Stimulated activated CD8-positive, alpha-beta memory T cell treated with anti-CD3 and anti-CD28 coated beads, Interleukin-4, amount 100 ng/mL, for 48 hours (primary cell): ENCODE data around the gene SYVN1.
A peak's percentile ranks its signal among the peaks of the same experiment; 100 is the strongest.
"Not testable (repeated sequence)": the region's sequence is repeated elsewhere in the genome, so short reads cannot be mapped to it uniquely, and the experiment has no call there.

Experiments used
- DNase-seq: peaks from one replicate; pipeline ENCODE4 v3.0.0-alpha.2; 2020

The SYVN1 gene

GRCh38 chr11:65134240-65134951, at the start of gene SYVN1:
Gene SYVN1 (minus strand): TSS chr11:65134519. CDS start chr11:65133601, 918 bp downstream.
- peak; percentile 94 for DNase-seq

DNA sequence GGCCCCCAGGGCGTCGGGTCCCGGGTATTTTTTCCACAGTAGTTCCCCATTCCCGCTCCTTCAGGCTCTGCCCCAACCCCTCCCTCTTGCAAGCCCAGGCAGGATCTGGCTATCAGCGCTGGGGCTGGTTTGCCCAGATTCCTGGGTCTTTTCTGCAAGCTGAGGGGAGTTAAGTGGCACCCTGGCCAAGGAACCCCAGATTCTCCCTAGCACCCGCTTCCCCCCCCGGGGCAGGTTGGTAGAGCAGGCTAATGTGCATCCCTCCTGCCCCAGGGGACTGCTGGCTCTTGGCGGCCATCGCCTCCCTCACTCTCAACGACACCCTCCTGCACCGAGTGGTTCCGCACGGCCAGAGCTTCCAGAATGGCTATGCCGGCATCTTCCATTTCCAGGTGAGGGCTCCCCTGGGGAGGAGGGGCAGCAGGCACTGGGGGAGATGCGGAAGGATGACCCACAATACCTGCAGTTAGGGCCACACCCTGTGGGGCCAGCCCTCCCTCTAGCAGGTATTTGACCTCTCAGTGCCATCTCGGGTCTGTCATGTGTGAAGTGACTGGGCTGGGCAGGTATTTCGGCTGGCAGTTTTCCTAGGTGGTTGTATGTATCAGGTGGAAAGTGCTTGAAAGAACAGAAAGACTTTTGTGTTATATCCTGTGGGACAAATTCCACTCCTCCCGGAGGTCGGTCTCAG, 49.0 kb upstream of the SYVN1 start:
- no peak for DNase-seq

- peak; percentile 39 for DNase-seq
Observed at GRCh38 chr11:65182258-65183170, 48.2 kb upstream of the SYVN1 start.

DNA sequence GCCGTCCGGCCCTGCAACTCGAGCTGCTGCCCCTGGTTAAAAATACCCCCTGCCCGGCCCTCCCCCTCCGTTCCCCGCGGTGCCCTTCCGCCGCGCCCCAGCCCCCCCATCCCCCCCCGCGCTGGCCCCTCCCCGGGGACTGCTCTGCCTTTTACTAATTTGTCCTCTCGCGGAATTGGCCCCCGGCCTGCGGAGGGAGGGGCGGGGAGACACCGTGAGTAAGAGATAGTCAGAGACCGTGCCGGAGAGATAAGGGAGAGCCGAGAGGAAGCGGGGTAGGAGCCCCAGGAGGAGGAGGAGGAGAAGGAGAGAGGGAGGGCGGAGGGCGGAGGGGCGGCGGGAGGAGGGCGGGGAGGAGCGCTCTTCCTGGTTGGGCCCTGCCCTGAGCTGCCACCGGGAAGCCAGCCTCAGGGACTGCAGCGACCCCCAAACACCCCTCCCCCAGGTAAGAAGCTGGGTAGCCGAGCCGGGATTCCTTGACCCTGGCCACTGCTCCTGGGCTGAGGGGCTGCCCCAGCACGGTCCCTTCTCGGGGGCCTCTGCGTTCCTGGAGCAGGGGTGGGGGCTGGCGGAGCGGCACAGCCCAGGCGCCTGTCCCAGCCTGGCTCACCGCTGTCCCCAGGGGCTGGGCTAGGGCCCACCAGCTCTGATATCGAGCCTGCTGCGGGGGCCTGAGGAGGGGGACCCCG, 47.4 kb upstream of the SYVN1 start, which contains the start of gene CAPN1:
Gene CAPN1, plus strand, starts transcription at position 360 of the 689 bp plus-strand sequence. CDS start 774 bp downstream, outside the sequence.
- DNase-seq = peak; percentile 84

- DNase-seq = peak; percentile 76
Observed at GRCh38 chr11:65180877-65181568, 46.7 kb upstream of the SYVN1 start.

DNA sequence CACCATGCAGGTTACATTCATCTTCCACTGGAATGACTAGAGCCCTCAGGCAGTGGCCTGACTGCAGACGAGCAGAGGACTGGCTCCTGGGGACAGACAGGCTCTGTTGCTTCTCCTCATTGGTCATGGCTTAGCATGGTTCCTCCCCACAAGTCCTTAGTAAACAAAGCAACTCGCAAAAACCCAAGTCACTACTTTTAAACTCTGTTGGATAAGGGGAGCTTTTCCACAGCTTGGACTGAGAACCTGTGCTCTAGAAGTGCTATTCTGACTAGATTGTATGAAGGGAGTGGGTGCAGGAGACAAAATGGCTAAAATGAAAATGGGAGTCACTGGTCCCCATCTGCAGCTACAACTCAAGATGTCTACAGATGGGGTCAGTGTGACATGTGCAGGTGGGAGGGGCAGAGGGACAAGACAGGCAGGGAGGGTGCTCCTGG, 40.3 kb upstream of the SYVN1 start:
- not testable (repeated sequence) for DNase-seq

DNA sequence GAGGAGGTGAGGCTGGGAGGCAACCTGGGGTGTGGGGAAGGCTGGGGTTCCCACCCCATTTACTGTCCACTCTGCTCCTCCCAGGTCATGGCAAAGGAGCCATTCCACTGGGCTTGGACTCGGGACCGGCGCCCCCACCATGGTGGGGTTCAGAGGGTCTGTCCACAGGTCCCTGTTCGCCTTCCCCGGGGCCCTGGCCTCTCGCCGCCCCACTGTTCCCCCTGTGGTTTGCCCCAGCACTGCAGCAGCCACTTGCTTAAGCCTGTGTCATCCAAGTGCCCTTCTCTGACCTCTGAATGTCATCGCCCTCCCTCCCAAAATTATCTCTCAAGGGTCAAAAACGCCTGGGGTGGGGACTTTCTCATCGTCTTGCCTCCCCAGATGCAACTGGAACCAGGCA, 38.3 kb upstream of the SYVN1 start:
- DNase-seq = no peak

DNA sequence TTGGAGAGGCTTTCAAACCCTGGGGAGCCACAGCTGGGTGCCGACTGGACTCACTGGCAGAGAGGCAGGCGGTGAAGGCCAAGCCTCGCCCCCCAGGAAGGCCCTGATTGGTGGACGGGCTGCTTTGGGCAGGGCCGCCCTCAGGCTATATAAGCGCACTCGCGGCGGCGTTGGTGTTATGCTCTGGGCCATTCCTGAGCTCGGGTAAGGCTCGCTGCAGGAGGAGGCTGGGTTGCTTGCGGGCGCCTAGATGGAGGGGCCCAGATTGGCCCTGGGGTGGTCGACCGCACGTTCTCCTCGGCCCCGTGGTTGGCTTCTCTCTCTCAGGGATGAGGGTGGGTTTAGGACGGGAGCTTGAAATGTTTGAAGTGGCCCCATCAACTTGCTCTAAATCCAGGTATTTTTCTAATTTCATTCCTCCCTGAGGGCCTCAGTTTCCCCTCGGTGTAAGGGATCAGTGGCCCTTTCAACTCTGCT, 35.8 kb upstream of the SYVN1 start, which contains the start of gene SPDYC:
Gene SPDYC, plus strand, starts transcription at position 176 of the 477 bp plus-strand sequence. CDS start 1,125 bp downstream, outside the sequence.
- no peak for DNase-seq

DNA sequence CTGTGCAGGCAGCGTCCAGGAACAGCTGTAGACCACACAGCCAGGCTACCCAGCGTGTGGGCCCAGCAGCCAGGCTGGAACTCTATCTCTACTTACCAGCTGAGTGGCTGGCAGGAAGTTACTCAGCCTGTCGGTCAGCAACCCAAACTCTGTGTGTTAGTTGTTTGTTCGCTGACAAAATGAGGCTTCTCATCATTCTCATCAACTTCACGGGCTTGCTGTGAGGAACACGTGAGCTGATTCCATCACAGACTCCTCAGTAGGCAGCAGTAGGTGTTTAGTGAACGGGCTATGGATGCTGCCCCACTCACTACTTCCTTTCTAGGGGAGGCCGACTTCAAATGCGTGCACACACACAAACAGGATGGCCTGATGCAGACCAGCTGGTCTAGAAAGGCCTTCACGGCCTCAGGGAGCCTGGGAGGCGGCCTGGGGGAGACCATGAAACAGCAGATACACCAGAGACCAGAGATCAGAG, 34.9 kb upstream of the SYVN1 start:
- no peak for DNase-seq

DNA sequence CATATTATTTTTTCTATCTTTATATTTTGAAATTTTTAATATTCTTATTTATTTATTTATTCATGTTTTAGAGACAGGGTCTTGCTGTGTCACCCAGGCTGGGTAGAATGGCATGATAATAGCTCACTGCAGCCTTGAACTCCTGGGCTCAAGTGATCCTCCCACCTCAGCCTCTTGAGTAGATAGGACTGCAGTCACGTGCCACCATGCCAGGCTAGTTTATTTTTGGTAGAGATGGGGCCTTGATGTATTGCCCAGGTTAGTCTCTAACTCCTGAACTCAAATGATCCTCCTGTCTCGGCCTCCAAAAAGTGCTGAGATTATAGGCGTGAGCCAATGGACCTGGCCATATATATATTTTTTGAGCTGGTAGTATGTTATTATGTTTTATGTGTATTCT, 33.3 kb upstream of the SYVN1 start:
- DNase-seq = no peak

GRCh38 chr11:65166893-65167292, 32.6 kb upstream of the SYVN1 start:
- DNase-seq = no peak

DNA sequence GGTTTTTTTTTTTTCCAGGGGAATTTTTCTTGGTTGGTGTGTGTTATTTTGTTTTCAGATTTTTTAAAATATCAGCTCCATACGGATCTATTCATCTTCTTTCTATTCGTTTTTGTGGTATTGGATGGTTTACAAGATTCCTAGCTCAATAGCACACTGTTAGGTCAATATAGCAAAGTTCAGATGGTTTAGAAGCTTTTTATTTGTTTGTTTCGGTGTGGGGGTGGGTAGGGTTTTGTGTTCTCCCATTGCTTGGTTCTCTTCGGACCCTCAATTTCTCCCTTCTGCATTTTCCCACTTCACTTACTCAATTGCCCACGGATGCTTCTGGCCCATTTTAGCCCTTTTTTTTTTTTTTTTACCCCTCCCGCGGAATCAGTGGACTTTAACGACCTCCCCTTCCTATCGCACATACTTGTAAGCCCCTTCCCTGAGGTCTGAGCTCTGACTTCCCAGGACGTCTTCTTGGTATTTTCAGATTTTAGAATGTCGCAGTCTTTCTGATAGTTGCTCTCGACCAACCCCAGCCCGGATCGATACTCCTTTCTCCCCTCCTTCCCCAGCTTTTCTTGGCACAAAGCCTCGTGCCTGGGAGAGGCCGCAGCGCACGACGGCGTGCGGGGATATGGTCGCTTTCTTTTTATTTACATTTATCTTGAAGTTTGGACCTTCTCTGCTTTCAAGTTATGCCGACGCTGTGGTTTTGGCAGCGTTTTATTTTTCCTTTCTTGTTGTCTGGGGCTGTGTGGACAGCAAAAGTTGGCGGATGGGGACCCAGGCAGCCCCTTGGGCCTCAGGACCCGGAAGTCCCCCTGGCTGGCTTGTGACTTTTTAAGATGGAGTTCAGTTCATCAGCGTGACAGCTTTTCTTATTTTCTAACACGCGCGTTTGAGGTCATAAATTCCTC, 31.3 kb upstream of the SYVN1 start:
- DNase-seq = no peak

DNA sequence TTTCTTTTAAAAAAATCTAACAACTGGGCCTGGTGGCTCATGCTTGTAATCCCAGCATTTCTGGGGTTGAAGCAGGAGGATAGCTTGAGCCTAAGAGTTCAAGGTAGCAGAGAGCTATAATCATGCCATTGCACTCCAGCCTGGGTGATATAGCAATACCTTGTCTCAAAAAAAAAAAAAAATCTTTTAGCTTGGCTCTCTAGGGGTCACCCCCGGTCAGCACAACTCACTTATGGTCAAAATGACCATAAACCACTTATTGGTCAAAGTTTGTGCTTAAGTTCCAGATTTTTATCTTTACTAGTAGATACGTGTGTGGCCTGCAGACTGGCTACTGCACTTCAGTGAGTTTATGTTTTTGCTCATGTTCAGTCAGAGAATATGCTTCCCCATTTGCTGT, 29.4 kb upstream of the SYVN1 start:
- DNase-seq = no peak

DNA sequence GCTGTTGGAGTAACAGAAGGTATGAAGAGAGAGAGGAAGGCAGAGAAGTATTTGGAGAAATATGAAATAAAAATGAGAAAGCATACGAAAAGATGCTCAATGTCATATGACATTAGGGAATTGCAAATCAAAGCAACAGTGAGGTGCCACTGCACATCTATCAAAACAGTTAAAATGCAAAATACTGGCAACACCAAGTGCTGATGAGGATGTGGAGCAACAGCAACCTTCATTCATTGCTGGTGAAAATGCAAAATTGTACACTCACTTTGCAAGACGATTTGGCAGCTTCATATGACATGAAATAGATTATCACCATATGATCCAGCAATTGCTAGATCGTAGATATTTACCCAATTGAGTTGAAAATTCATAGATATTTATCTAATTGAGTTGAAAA, 26.3 kb upstream of the SYVN1 start:
- no peak for DNase-seq

DNA sequence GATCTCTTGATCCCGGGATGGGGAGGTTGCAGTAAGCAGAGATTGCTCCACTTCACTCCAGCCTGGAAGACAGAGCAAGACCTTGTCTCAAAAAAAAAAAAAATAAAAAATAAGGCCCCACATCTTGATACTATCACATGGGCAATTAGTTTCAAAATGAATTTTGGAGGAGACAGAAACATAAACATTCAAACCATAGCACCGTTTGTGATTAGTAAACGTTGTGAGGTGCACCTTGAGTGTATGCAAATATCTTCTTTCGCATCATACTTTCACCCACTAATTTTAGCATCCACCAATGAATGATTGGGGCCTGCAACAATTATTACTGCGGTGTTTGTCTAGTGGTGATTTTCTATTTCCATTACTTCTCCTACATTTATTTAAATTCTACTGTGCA, 24.7 kb upstream of the SYVN1 start:
- no peak for DNase-seq

- no peak for DNase-seq
Observed at GRCh38 chr11:65157336-65157735, 23.0 kb upstream of the SYVN1 start.

DNA sequence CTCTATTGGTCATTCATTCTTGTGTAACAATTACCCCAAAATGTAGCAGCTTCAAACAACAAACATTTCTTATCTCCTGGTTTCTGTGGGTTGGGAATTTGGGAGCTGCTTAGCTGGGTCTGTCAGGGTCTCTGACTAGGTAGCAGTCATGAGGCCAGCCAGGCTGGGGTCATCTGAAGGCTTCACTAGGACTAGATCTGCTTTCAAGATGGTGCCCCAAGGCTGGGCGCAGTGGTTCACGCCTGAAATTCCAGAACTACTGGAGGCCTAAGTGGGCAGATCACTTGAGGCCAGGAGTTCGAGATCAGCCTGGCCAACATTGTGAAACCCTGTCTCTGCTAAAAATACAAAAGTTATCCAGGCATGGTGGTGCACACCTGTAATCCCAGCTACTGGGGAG, 22.6 kb upstream of the SYVN1 start:
- no peak for DNase-seq

GRCh38 chr11:65156256-65156655, 21.9 kb upstream of the SYVN1 start:
- DNase-seq = no peak

DNA sequence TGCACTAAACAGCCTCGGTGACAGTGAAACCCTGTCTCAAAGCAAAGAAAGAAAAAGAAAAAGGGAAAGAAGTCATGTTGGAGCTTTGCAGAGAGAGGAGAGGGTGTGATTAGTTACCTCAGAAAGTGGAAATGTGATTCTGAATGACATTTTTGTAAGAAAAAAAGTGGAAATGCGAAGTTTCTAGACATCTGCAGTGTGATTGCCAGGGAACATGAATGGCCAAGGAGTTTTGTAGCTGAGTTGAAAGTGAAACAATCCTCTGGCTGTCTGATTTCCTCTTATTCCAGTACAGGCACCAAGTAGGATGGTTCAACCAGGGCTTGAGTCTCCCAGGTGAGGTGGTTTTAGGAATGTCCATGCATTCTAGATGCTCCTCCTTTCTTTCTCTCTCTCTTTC, 17.8 kb upstream of the SYVN1 start:
- no peak for DNase-seq

GRCh38 chr11:65151331-65151899, 17.1 kb upstream of the SYVN1 start:
- no peak for DNase-seq
